ENCODE results near the gene C1QTNF9. TPM values are rescaled to one million over a fixed set of nuclear protein-coding genes. Genes with fewer than 3 reads are reported as not detected.

The C1QTNF9 gene
- total and polyA plus RNA-seq, 8 donors: 0.08 to 2.3 (median 0.31) TPM; not detected in 4

DNA sequence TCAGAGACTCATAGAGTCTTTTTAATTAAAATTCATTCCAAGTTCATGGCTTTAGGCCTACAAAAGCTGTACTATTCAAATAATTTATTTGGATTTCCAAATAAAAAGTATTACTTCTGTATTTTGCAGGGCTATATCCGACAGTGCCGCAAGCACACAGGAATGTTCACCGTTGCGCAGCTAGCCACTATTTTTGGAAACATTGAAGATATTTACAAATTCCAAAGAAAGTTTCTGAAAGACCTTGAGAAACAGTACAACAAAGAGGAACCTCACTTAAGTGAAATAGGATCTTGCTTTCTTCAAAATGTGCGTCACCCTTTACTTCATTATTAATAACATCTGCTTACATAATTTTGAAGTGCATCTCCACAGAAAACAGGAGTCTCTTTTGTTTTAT lies 20.5 kb upstream of the C1QTNF9 start:
- intact Hi-C loops (cut with DNase I; ENCODE audit: low total_unique reads): no loop called here
- WGBS, 5 donors: 83 to 91% (median 89%) methylated on average over 5 of the region's 5 CpGs
- Histone ChIP-seq H3K4me1 (no peaks in the 10 kb centered on the region), H3K27me3 (no peaks in the 10 kb centered on the region), H3K4me3 (no peak overlapping the region), H3K36me3 (peaks cover 70 to 98% (median 97%) of the 10 kb centered on the region in 4 donors), H3K27ac (no peak overlapping the region), H3K9me3 (no peaks in the 10 kb centered on the region)
- TF ChIP-seq, protein P1, sequence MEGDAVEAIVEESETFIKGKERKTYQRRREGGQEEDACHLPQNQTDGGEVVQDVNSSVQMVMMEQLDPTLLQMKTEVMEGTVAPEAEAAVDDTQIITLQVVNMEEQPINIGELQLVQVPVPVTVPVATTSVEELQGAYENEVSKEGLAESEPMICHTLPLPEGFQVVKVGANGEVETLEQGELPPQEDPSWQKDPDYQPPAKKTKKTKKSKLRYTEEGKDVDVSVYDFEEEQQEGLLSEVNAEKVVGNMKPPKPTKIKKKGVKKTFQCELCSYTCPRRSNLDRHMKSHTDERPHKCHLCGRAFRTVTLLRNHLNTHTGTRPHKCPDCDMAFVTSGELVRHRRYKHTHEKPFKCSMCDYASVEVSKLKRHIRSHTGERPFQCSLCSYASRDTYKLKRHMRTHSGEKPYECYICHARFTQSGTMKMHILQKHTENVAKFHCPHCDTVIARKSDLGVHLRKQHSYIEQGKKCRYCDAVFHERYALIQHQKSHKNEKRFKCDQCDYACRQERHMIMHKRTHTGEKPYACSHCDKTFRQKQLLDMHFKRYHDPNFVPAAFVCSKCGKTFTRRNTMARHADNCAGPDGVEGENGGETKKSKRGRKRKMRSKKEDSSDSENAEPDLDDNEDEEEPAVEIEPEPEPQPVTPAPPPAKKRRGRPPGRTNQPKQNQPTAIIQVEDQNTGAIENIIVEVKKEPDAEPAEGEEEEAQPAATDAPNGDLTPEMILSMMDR (IDR thresholded peaks at IDR 0.05): no peak
- no peak for TF ChIP-seq EP300 (IDR thresholded peaks at IDR 0.05)
- TF ChIP-seq POLR2A (IDR thresholded peaks at IDR 0.05): no peak
- TF ChIP-seq POLR2AphosphoS5 (IDR thresholded peaks at IDR 0.05): no peak
- no peak for DNase-seq

DNA sequence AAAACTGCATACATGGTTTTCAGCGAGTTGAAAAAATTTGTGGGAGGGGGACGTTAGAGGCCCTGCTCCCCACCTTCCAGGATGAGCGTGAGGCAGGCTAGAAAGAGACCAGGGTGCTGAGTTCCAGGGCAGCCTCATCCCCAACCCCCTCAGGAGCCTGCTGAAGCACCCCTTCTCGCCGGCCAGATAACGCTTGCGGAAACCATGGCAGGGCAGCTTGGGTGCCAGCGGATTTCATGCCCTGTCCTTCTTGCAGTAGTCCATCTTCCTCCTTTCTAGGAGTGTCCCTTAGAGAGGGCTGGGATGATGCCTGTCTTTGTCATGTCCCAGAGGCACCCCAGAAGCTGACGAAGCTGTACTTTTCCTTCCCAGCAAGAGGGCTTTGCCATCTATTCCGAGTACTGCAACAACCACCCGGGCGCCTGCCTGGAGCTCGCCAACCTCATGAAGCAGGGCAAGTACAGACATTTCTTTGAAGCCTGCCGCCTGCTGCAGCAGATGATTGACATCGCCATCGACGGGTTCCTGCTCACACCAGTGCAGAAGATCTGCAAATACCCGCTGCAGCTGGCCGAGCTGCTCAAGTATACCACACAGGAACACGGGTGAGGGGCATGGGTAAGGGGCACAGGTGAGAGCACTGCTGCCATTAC lies 19.0 kb upstream of the C1QTNF9 start:
- Histone ChIP-seq H3K4me3 (no peak overlapping the region), H3K36me3 (peaks cover 75 to 98% (median 97%) of the 10 kb centered on the region in 4 donors), H3K27ac (no peak overlapping the region), H3K27me3 (no peaks in the 10 kb centered on the region), H3K4me1 (no peaks in the 10 kb centered on the region), H3K9me3 (no peaks in the 10 kb centered on the region)
- 94 to 97% (median 95%) methylated on average over 17 to 20 of the region's 20 CpGs for WGBS, 5 donors
- TF ChIP-seq, protein P1 (IDR thresholded peaks at IDR 0.05): no peak
- TF ChIP-seq POLR2A (IDR thresholded peaks at IDR 0.05): no peak
- no peak for TF ChIP-seq EP300 (IDR thresholded peaks at IDR 0.05)
- TF ChIP-seq POLR2AphosphoS5 (IDR thresholded peaks at IDR 0.05): no peak
- intact Hi-C loops (cut with DNase I; ENCODE audit: low total_unique reads): no loop called here
- DNase-seq: peak in 1 of 2 donors; percentile 17

DNA sequence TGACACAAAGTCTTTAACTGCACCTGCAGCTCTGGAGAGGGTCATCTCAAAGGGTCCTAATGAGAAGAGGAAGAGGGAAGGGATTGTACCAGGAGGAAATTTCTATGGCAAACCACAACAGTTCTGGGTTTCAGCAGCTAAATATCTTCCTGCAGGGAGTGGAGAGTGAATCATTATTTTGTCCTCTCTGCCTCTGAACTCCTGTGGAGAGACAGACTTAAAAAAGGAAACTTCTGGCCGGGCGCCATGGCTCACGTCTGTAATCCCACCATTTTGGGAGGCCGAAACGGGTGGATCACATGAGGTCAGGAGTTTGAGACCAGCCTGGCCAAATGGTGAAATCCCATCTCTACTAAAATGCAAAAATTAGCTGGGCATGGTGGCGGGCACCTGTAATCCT lies 16.9 kb upstream of the C1QTNF9 start:
- Histone ChIP-seq H3K9me3 (no peaks in the 10 kb centered on the region), H3K27me3 (no peaks in the 10 kb centered on the region), H3K4me3 (no peak overlapping the region), H3K36me3 (peaks cover 68 to 98% (median 97%) of the 10 kb centered on the region in 4 donors), H3K27ac (no peak overlapping the region), H3K4me1 (no peaks in the 10 kb centered on the region)
- intact Hi-C loops (cut with DNase I; ENCODE audit: low total_unique reads): no loop called here
- TF ChIP-seq, protein P1 (IDR thresholded peaks at IDR 0.05): no peak
- TF ChIP-seq POLR2AphosphoS5 (IDR thresholded peaks at IDR 0.05) (no peak), POLR2A (IDR thresholded peaks at IDR 0.05) (no peak), EP300 (IDR thresholded peaks at IDR 0.05) (no peak)
- WGBS, 5 donors: 92 to 97% (median 94%) methylated on average over 6 of the region's 6 CpGs
- DNase-seq: peak in 1 of 2 donors; percentile 25

DNA sequence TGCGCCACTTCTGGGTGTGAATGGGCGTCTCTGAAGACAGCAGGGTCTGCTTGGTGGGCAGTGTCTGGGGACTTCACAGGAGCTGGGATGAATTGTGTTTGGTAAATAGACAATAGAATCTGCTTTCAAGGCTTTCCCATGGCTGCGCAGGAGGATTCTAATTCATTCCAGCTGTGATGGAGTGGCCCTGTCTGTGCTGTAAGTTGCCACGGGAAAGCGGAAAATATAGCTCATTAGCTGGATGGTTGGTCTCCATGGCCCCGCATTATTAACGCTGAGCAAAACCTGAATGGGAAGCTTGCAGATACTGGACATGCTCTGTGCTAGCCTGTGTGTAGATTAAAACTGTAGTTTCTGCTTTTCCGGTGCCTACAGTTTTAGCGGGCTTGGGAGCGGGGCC lies 15.6 kb upstream of the C1QTNF9 start:
- 94 to 98% (median 95%) methylated on average over 10 of the region's 10 CpGs for WGBS, 5 donors

More for the DNA sequence above, 15.6 kb upstream of the C1QTNF9 start:
- no peaks in the 10 kb centered on the region for H3K9me3 ChIP-seq
- no peak overlapping the region for H3K4me3 ChIP-seq
- peak in 1 of 2 donors; percentile 16 for DNase-seq
- TF ChIP-seq POLR2AphosphoS5 (IDR thresholded peaks at IDR 0.05) (no peak), EP300 (IDR thresholded peaks at IDR 0.05) (no peak), POLR2A (IDR thresholded peaks at IDR 0.05) (no peak)
- TF ChIP-seq, protein P1 (IDR thresholded peaks at IDR 0.05): no peak
- intact Hi-C loops (cut with DNase I; ENCODE audit: low total_unique reads): no loop called here
- H3K4me1 ChIP-seq: no peaks in the 10 kb centered on the region
- peaks cover 66 to 98% (median 97%) of the 10 kb centered on the region in 4 donors for H3K36me3 ChIP-seq
- H3K27me3 ChIP-seq: no peaks in the 10 kb centered on the region
- no peak overlapping the region for H3K27ac ChIP-seq
